ENCODE measurements around the gene REM2. TPM values are rescaled to one million over a fixed set of nuclear protein-coding genes. Genes with fewer than 3 reads are reported as not detected.

The REM2 gene
- total RNA-seq, 1 donor from 2014 or later, result 1.9 TPM

- intact Hi-C loops (cut with DNase I), result no loop called here
- H3K4me1 ChIP-seq, result peaks cover 3 to 5% of the 10 kb centered on the region in 2 donors
Measured at GRCh38 chr14:22890416-22890815, 7.4 kb downstream of the REM2 start.

DNA sequence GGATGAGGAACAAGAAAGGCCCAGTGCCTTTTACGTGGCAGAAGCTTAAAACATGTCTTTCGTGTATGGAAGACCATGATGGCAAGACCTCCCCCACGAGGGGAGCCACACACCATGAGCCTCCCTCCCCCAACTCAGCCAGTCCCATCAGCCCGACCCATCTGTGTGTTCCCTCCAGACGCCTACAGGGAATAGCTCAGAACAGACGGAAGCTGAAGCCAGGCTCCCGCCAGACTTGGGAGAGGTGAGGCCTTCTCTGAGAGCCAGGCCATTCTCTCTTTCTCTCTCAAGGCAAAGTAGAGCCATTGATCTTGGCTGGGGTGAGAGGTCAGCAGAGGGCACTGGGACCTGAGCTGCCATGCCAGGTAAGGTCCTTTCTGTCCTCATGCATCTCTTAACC lies 9.5 kb downstream of the REM2 start:
- DNase-seq (ENCODE audit: low spot score in 2 of 2), result no peak
- Histone ChIP-seq H3K27ac (no peak overlapping the region), H3K27me3 (no peaks in the 10 kb centered on the region), H3K4me1 (peaks cover 3 to 5% of the 10 kb centered on the region in 2 donors), H3K4me3 (no peak overlapping the region), H3K9me3 (no peaks in the 10 kb centered on the region), H3K36me3 (no peaks in the 10 kb centered on the region)
- intact Hi-C loops (cut with DNase I), result no loop called here
- no peak for TF ChIP-seq CTCF (IDR thresholded peaks at IDR 0.05)

More at GRCh38 chr14:22890416-22890815, 7.4 kb downstream of the REM2 start:
- DNase-seq (ENCODE audit: low spot score in 2 of 2), result no peak
- Histone ChIP-seq H3K4me3 (no peak overlapping the region), H3K36me3 (no peaks in the 10 kb centered on the region), H3K9me3 (no peaks in the 10 kb centered on the region), H3K27ac (no peak overlapping the region), H3K27me3 (no peaks in the 10 kb centered on the region)
- no peak for TF ChIP-seq CTCF (IDR thresholded peaks at IDR 0.05)

- no peak overlapping the region for H3K4me3 ChIP-seq
- H3K9me3 ChIP-seq, result no peaks in the 10 kb centered on the region
- TF ChIP-seq CTCF (IDR thresholded peaks at IDR 0.05), result no peak
Measured at GRCh38 chr14:22893706-22894105, 10.7 kb downstream of the REM2 start.

GRCh38 chr14:22895402-22895801 lies 12.4 kb downstream of the REM2 start:
- Histone ChIP-seq H3K4me3 (no peak overlapping the region), H3K27ac (no peak overlapping the region), H3K4me1 (no peaks in the 10 kb centered on the region), H3K9me3 (no peaks in the 10 kb centered on the region), H3K27me3 (no peaks in the 10 kb centered on the region), H3K36me3 (peaks cover 0 to 5% of the 10 kb centered on the region in 2 donors)
- DNase-seq (ENCODE audit: low spot score in 2 of 2), result no peak
- no peak for TF ChIP-seq CTCF (IDR thresholded peaks at IDR 0.05)
- intact Hi-C loops (cut with DNase I), result no loop called here

More at GRCh38 chr14:22893706-22894105, 10.7 kb downstream of the REM2 start:
- no peaks in the 10 kb centered on the region for H3K4me1 ChIP-seq
- no peak for DNase-seq (ENCODE audit: low spot score in 2 of 2)
- intact Hi-C loops (cut with DNase I), result no loop called here
- H3K27ac ChIP-seq, result no peak overlapping the region
- no peaks in the 10 kb centered on the region for H3K27me3 ChIP-seq
- peaks cover 0 to 3% of the 10 kb centered on the region in 2 donors for H3K36me3 ChIP-seq

GRCh38 chr14:22896356-22896755 lies 13.3 kb downstream of the REM2 start:
- Histone ChIP-seq H3K9me3 (no peaks in the 10 kb centered on the region), H3K36me3 (peaks cover 7 to 15% of the 10 kb centered on the region in 2 donors), H3K27me3 (no peaks in the 10 kb centered on the region), H3K4me1 (no peaks in the 10 kb centered on the region), H3K27ac (no peak overlapping the region), H3K4me3 (no peak overlapping the region)
- intact Hi-C loops (cut with DNase I), result no loop called here
- TF ChIP-seq CTCF (IDR thresholded peaks at IDR 0.05), result no peak
- DNase-seq (ENCODE audit: low spot score in 2 of 2), result no peak

- H3K4me3 ChIP-seq, result no peak overlapping the region
- no peaks in the 10 kb centered on the region for H3K27me3 ChIP-seq
- no peak overlapping the region for H3K27ac ChIP-seq
- H3K4me1 ChIP-seq, result no peaks in the 10 kb centered on the region
- peaks cover 11 to 19% of the 10 kb centered on the region in 2 donors for H3K36me3 ChIP-seq
- no peaks in the 10 kb centered on the region for H3K9me3 ChIP-seq
- TF ChIP-seq CTCF (IDR thresholded peaks at IDR 0.05), result no peak
- intact Hi-C loops (cut with DNase I), result no loop called here
- DNase-seq (ENCODE audit: low spot score in 2 of 2), result no peak
Measured at GRCh38 chr14:22896760-22897159, 13.7 kb downstream of the REM2 start.
